Panc1 (cell line): ENCODE measurements around the gene TNIP1.

ENCODE experiments used
- CTCF ChIP-seq: fragments of 450-650 bp; IDR thresholded peaks from 2 replicates; pipeline ENCODE4 v1.5.1; 2017; ENCODE audit warnings: mild to moderate bottlenecking
- POLR2AphosphoS5 ChIP-seq: IDR thresholded peaks from 2 replicates; pipeline ENCODE4 v1.6.1; 2012; ENCODE audit warnings: mild to moderate bottlenecking, low read depth, low read length, moderate library complexity
- SIN3A ChIP-seq: IDR thresholded peaks from 2 replicates; pipeline ENCODE4 v1.6.1; 2012; ENCODE audit warnings: low read depth, mild to moderate bottlenecking, low read length, moderate library complexity, borderline replicate concordance; ENCODE audit not compliant: insufficient read depth
- TCF7L2 ChIP-seq: IDR thresholded peaks from 2 replicates; pipeline ENCODE4 v1.6.1; 2011; ENCODE audit warnings: mild to moderate bottlenecking, low read depth, low read length, inconsistent platforms
- TF ChIP-seq, protein P1 (sequence below), 2 experiments: IDR thresholded peaks; 2 replicates each; pipeline ENCODE4 v1.6.1; 2011 to 2012; ENCODE audit warnings: low read depth in 2 of 2, control low read depth in 1 of 2, low read length in 1 of 2, mild to moderate bottlenecking in 1 of 2, moderate library complexity in 1 of 2; ENCODE audit not compliant: insufficient read depth in 1 of 2

GRCh38 chr5:151078490-151079262, 2.2 kb downstream of the TNIP1 start:
- no peak for TF ChIP-seq CTCF
- TF ChIP-seq, protein P1, sequence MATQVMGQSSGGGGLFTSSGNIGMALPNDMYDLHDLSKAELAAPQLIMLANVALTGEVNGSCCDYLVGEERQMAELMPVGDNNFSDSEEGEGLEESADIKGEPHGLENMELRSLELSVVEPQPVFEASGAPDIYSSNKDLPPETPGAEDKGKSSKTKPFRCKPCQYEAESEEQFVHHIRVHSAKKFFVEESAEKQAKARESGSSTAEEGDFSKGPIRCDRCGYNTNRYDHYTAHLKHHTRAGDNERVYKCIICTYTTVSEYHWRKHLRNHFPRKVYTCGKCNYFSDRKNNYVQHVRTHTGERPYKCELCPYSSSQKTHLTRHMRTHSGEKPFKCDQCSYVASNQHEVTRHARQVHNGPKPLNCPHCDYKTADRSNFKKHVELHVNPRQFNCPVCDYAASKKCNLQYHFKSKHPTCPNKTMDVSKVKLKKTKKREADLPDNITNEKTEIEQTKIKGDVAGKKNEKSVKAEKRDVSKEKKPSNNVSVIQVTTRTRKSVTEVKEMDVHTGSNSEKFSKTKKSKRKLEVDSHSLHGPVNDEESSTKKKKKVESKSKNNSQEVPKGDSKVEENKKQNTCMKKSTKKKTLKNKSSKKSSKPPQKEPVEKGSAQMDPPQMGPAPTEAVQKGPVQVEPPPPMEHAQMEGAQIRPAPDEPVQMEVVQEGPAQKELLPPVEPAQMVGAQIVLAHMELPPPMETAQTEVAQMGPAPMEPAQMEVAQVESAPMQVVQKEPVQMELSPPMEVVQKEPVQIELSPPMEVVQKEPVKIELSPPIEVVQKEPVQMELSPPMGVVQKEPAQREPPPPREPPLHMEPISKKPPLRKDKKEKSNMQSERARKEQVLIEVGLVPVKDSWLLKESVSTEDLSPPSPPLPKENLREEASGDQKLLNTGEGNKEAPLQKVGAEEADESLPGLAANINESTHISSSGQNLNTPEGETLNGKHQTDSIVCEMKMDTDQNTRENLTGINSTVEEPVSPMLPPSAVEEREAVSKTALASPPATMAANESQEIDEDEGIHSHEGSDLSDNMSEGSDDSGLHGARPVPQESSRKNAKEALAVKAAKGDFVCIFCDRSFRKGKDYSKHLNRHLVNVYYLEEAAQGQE (IDR thresholded peaks at IDR 0.05; ENCODE audit: insufficient read depth in 1 of 2, low read depth in 2 of 2, low read length in 1 of 2): no peak
- TF ChIP-seq SIN3A: no peak
- no peak for TF ChIP-seq POLR2AphosphoS5
- TF ChIP-seq TCF7L2: no peak
